Esophagus muscularis mucosa (tissue), 4 donors: ENCODE measurements around the gene ACSF3. TPM values are rescaled to one million over a fixed set of nuclear protein-coding genes. Genes with fewer than 3 reads are reported as not detected.

Experiments used
- DNase-seq: peaks from one replicate; pipeline ENCODE4 v3.0.0-alpha.2; 2017; ENCODE audit errors: extremely low spot score
- H3K27ac ChIP-seq, 4 donors: fragments of 200-600 bp; sonication (generic); replicated peaks in 1 of 4; 1 replicate in 3 of 4; 2 replicates in 1 of 4; pipeline ENCODE4 v1.5.1; 2016 to 2019; ENCODE audit warnings: mild to moderate bottlenecking in 1 of 4
- H3K27me3 ChIP-seq, 4 donors: fragments of 200-600 bp; sonication (generic); one replicate each; pipeline versions ENCODE4 v1.5.1 to v1.6.0; 2016 to 2019
- H3K36me3 ChIP-seq, 4 donors: fragments of 200-600 bp; sonication (generic); one replicate each; pipeline ENCODE4 v1.5.1; 2016 to 2019
- H3K4me1 ChIP-seq, 4 donors: fragments of 200-600 bp; sonication (generic); one replicate each; pipeline ENCODE4 v1.5.1; 2016 to 2019
- H3K4me3 ChIP-seq, 4 donors: fragments of 200-600 bp; sonication (generic); 1 replicate in 2 of 4; 2 replicates in 2 of 4; pipeline ENCODE4 v1.5.1; 2016 to 2019; ENCODE audit warnings: mild to moderate bottlenecking in 4 of 4, moderate library complexity in 1 of 4
- H3K9me3 ChIP-seq, 4 donors: fragments of 200-600 bp; sonication (generic); 1 replicate in 3 of 4; 2 replicates in 1 of 4; pipeline ENCODE4 v1.5.1; 2016 to 2019
- EP300 ChIP-seq: sonication (generic); formaldehyde crosslinking; IDR thresholded peaks from one replicate; pipeline ENCODE4 v1.6.1; 2017; ENCODE audit warnings: antibody characterized with exemption
- POLR2A ChIP-seq: fragments of 450-650 bp; IDR thresholded peaks from one replicate; pipeline ENCODE4 v1.6.1; 2017; ENCODE audit warnings: antibody characterized with exemption, moderate library complexity, mild to moderate bottlenecking, low read depth
- POLR2AphosphoS5 ChIP-seq, 2 donors: sonication (generic); formaldehyde crosslinking; IDR thresholded peaks; one replicate each; pipeline ENCODE4 v1.6.1; 2017; ENCODE audit warnings: antibody characterized with exemption in 2 of 2
- WGBS: methylation state at CpG from one replicate; pipeline ENCODE4 v1.1.5; 2018; 5-methylcytosine and 5-hydroxymethylcytosine counted together
- intact Hi-C: fragments of 100-400 bp; cut with DNase I; formaldehyde crosslinking; loops from one replicate; pipeline ENCODE4 v1.15.1; 2023
- total RNA-seq, 4 donors: library from RNA; depleted of rRNA; stranded (reverse); fragments of >200 nt; gene quantifications; one replicate each; pipeline versions ENCODE4 v1.1.0 to v1.2.1, GENCODE V29; 2016
- TF ChIP-seq, protein P1 (sequence below), 3 experiments: fragments of 200-600 bp in 2 of 3; fragments of 450-650 bp in 1 of 3; sonication (generic) in 2 of 3; IDR thresholded peaks; one replicate each; pipeline ENCODE4 v1.5.1; 2017 to 2019; ENCODE audit warnings: antibody characterized with exemption in 3 of 3, mild to moderate bottlenecking in 2 of 3, moderate library complexity in 1 of 3

ACSF3 gene
- total RNA-seq, 4 donors from 2014 or later, result 23.5 to 29.8 (median 27.2) TPM

DNA sequence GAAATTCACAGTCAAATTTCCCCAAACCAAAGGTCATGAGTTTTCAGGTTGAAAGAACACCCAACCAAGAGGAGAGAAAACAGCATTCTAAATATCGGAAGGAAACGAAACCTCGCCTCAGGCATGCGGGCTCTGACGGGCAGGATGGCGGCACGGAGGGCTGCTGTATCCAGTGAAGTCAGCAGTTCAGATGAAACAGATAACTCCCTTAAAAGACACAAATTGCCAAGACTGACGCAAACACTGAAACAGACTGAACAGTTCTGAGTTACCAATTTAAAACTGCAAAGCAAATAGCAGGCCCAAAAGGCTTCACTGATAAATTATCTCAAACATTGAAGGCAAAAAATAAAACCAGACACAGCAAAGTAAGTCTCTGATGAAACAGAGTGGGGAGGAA, 57.3 kb downstream of the ACSF3 start:
- no peak overlapping the region for H3K27ac ChIP-seq
- DNase-seq, result no peak
- no peaks in the 10 kb centered on the region for H3K9me3 ChIP-seq
- 98% methylated on average over 8 of the region's 8 CpGs for WGBS
- peaks cover 14 to 63% (median 51%) of the 10 kb centered on the region in 4 donors for H3K36me3 ChIP-seq
- intact Hi-C loops, result no loop called here
- no peaks in the 10 kb centered on the region for H3K27me3 ChIP-seq
- TF ChIP-seq EP300, result no peak
- no peak for TF ChIP-seq POLR2A
- TF ChIP-seq, protein P1, sequence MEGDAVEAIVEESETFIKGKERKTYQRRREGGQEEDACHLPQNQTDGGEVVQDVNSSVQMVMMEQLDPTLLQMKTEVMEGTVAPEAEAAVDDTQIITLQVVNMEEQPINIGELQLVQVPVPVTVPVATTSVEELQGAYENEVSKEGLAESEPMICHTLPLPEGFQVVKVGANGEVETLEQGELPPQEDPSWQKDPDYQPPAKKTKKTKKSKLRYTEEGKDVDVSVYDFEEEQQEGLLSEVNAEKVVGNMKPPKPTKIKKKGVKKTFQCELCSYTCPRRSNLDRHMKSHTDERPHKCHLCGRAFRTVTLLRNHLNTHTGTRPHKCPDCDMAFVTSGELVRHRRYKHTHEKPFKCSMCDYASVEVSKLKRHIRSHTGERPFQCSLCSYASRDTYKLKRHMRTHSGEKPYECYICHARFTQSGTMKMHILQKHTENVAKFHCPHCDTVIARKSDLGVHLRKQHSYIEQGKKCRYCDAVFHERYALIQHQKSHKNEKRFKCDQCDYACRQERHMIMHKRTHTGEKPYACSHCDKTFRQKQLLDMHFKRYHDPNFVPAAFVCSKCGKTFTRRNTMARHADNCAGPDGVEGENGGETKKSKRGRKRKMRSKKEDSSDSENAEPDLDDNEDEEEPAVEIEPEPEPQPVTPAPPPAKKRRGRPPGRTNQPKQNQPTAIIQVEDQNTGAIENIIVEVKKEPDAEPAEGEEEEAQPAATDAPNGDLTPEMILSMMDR (IDR thresholded peaks at IDR 0.05), result no peak
- TF ChIP-seq POLR2AphosphoS5 (IDR thresholded peaks at IDR 0.05), result no peak
- no peak overlapping the region for H3K4me3 ChIP-seq
- peaks cover 16 to 19% (median 17%) of the 10 kb centered on the region in 4 donors for H3K4me1 ChIP-seq

DNA sequence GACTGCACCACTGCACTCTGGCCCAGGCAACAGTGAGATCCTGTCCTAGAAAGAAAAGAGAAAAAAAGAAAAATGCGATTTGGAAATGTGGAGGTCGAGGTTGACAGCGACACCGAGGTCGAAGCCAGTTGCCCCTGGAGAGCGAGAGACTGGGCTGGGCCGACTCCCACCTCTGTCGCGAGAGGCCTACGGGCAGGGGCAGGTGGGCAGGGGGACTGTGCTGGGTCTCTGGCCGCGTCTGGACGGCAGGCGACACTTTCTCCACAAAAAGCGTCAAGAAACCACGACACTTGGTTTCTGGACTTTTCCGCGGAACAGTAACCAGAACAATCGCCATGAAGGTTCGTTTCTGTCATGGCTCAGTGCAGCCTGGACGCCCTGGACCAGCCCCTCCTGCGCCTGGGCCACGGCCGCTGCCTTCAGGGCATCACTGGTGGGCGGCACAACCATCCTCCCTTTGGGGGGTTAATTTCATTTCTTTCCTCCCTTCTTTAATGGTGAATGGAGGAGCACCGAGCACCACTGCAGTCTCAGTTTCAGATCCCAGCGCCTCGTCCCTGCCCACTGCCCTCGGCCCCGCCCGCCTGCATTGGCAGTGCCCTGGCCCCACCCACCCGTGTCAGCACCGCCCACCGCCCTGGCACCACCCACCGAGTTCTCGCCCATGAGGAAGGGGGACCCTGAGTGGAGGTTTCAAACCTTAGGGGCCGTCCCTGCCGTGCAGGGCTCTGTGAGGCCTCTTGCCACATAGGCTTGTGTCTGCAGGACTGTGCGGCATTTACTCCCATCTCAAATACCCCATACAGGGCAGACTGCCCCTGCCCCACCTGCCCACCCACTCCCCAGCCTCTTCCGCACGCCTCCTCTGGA, 59.4 kb downstream of the ACSF3 start:
- no peaks in the 10 kb centered on the region for H3K9me3 ChIP-seq
- intact Hi-C loops, result no loop called here
- WGBS, result 95% methylated on average over 25 of the region's 41 CpGs
- TF ChIP-seq, protein P1 (IDR thresholded peaks at IDR 0.05), result no peak
- no peak for TF ChIP-seq POLR2AphosphoS5 (IDR thresholded peaks at IDR 0.05)
- no peak for TF ChIP-seq POLR2A
- TF ChIP-seq EP300, result no peak
- H3K36me3 ChIP-seq, result peaks cover 6 to 48% (median 38%) of the 10 kb centered on the region in 4 donors
- H3K27ac ChIP-seq, result no peak overlapping the region
- H3K27me3 ChIP-seq, result no peaks in the 10 kb centered on the region
- no peak for DNase-seq
- peaks cover 24 to 31% (median 29%) of the 10 kb centered on the region in 4 donors for H3K4me1 ChIP-seq
- no peak overlapping the region for H3K4me3 ChIP-seq

DNA sequence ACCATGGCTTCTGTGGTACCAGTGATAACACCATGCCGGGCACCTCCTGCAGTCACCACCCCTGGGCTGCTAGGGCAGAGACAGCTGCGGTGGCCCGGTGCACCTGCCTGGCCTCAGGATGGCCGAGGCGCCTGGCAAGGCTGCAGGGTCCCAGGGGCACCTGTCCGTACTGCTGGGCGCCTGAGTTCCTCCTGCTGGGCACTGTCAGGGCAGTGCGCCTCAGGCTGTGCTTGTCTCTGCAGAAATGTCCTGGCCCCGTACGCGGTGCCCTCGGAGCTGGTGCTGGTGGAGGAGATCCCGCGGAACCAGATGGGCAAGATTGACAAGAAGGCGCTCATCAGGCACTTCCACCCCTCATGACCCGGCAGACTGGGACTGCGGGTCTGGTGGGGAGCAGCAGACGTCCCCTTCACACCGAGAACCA, 60.2 kb downstream of the ACSF3 start:
- intact Hi-C loops, result no loop called here
- Histone ChIP-seq H3K4me3 (no peak overlapping the region), H3K27ac (no peak overlapping the region), H3K9me3 (no peaks in the 10 kb centered on the region), H3K36me3 (peaks cover 6 to 40% (median 32%) of the 10 kb centered on the region in 4 donors), H3K4me1 (peaks cover 24 to 31% (median 29%) of the 10 kb centered on the region in 4 donors), H3K27me3 (no peaks in the 10 kb centered on the region)
- TF ChIP-seq POLR2AphosphoS5 (IDR thresholded peaks at IDR 0.05), result no peak
- TF ChIP-seq, protein P1 (IDR thresholded peaks at IDR 0.05), result no peak
- no peak for TF ChIP-seq POLR2A
- TF ChIP-seq EP300, result no peak
- WGBS, result 91% methylated on average over 14 of the region's 19 CpGs
- no peak for DNase-seq

DNA sequence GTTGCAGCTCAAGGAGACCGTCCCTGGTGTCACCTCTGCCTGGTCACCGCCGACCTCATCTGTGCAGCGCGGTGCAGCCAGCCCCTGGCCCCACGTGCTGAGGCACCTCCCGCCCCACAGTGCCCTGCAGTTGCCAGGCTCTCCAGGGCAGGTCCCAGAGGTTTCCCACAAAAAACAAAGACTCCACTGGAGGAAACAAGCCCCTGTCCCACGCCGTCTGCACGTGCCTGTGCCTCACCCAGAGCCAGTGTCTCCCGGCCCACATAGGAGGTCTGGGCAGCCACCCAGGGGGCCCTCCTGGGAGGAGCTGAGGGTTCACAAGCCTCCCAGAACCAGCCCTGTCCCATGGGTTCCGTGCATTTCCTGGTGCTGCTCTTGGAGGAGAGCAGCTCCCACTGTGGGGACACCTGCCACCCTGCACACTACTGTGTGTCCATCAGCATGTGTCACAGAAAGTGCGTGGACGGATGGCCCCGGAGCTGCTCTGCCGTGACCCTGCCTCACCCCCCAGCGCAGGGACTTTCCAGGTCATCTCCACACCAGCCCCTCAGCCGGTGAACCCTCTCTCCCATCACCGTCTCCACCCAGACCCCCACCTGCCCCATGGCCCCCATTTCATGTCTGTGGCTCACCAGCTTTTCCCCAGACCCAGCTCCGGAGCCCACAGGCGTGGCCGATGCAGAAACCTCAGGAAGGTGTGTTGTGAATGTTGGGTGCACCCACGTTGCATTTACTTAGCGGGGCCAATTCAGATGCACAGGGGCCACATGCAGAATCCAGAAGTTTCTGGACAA, 60.9 kb downstream of the ACSF3 start:
- Histone ChIP-seq H3K27me3 (peaks cover 0 to 1% (median 0%) of the 10 kb centered on the region in 4 donors), H3K27ac (peak overlapping the region in 2 of 4 donors; percentile 39 to 45), H3K9me3 (no peaks in the 10 kb centered on the region), H3K4me3 (no peak overlapping the region), H3K4me1 (peaks cover 28 to 34% (median 30%) of the 10 kb centered on the region in 4 donors), H3K36me3 (peaks cover 3 to 33% (median 26%) of the 10 kb centered on the region in 4 donors)
- no peak for DNase-seq
- intact Hi-C loops, result no loop called here
- 76% methylated on average over 12 of the region's 24 CpGs for WGBS
- TF ChIP-seq, protein P1 (IDR thresholded peaks at IDR 0.05), result no peak
- no peak for TF ChIP-seq EP300
